SHP77 (cell line): ENCODE measurements around the gene BABAM2.
A peak's percentile ranks its signal among the peaks of the same experiment; 100 is the strongest.
"Not testable (repeated sequence)": the region's sequence is repeated elsewhere in the genome, so short reads cannot be mapped to it uniquely, and the experiment has no call there.

ENCODE experiments used
- DNase-seq, 2 experiments: peaks; one replicate each; lab custom pipeline; 2025; lab: John Stamatoyannopoulos, UW

BABAM2 gene

DNA sequence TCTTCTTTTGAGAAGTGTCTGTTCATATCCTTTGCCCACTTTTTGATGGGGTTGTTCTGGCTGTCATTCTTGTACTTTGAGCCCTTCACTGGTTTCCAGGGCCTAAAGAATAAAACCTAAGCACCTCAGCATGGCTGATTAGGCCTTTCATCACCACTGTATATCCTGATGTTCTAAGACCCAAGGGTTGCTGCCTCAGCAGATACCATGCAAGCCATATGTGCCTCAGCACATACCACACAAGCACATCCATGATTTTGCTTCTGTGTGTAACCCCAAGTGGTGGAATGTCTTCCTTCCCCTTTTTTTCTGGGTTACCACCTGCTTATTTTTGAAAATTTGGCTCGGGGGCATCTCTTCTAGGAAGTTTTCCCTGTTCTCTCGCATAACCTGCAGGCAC is 11.7 kb upstream of the BABAM2 start:
- DNase-seq, result no peak

DNA sequence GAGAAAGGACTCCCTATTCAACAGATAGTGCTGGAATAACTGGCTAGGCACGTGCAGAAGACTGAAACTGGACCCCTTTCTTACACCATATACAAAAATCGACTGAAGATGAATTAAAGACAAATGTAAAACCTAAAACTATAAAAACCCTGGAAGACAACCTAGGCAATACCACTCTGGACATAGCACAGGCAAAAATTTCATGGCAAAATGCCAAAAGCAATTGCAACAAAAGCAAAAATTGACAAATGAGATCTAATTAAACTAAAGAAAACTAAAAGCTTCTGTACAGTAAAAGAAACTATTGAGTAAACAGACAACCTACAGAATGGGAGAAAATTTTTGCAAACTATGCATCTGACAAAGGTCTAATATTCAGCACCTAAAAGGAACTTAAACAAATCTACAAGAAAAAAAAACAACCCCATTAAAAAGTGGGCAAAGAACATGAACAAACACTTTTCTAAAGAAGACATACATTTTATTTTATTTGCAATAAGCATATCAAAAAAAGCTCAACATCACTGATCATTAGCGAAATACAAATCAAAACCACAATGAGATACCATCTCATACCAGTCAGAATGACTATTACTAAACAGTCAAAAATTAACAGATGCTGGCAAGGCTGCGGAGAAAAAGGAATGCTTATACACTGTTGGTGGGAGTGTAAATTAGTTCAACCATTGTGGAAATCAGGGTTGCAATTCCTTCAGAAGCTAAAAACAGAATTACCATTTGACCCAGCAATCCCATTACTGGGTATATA is 8.5 kb upstream of the BABAM2 start:
- DNase-seq, result not testable (repeated sequence)

- DNase-seq, result not testable (repeated sequence)
Observed at GRCh38 chr2:27882584-27882922, 8.0 kb upstream of the BABAM2 start.

GRCh38 chr2:27884601-27885000 is 5.9 kb upstream of the BABAM2 start:
- DNase-seq, result no peak

- no peak for DNase-seq
Observed at GRCh38 chr2:27885234-27885633, 5.3 kb upstream of the BABAM2 start.

GRCh38 chr2:27885661-27886060 is 4.9 kb upstream of the BABAM2 start:
- DNase-seq, result no peak

GRCh38 chr2:27886322-27886721 is 4.2 kb upstream of the BABAM2 start:
- no peak for DNase-seq

- no peak for DNase-seq
Observed at GRCh38 chr2:27887111-27887510, 3.4 kb upstream of the BABAM2 start.

- no peak for DNase-seq
Observed at GRCh38 chr2:27887830-27888229, 2.7 kb upstream of the BABAM2 start.

DNA sequence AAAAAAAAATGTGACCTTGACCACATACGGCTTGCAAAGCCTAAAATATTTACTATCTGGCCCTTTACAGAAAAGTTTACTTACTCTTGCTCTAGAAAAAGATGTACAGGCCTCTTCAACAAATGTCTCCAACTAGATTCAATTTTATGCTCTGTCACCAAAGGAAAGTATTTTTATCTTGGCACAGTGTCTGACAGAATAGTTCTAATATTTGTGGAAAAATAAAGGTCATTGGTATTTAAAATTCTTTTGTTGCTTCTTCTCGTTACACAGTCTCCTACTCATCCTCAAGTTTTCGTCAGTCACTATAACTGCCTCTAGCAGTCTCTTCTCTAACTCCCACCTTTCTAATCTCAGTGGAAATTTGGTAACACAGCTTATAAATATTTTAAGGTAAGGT is 1.7 kb upstream of the BABAM2 start:
- no peak for DNase-seq

DNA sequence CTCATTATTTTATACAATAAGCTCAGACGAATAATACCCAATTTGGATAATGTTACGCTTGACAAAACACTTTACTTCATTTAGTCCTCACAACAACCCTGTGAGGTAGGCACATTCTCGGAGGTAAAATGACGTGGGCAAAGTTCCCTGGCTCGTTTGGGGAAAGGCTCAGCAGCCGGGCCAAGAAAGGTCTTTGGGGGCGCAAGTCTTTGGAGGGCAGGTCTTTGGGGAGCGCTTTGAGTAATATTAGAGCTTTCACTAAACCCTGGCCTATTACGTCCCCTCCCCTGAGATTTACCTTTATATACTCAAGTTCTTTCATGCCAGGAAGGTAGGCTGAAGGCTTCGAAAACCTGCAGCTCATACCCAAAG is 769 bp upstream of the BABAM2 start:
- DNase-seq, result no peak

DNA sequence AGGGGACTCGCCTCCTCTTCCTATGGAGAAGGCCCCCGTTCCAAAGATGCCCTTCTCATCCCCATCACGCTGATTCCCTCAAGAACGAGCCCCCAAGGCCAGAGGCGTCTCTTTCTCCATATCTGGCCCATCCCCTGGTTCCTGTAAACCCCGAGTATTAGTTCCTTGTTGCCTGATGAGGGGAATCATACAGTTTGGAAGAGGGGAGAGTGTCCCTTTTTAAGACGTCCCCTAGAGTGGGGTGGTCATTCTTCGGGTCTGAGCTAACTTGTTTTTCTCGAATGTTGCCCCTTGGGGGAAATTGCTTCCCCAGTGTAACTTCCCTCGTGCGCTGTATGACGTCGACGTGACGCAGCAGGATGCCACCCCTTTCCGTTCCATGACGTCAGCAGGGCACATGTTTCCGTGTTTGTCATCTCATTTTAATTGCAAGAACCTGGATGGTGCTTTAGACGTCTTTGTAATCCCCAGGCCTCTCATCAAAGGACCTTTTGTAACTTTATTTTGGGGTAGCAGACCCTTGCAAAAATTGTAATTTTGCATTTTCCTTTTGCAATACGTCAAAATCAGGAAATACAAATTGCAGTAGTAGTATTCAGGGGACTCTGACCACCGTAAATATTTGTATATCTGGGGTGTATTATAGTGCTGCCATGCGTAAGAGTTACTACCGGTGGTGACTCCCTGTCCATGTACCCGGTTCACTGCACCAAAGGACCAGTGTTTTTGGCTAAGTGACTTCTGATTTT is 569 bp downstream of the BABAM2 start:
- DNase-seq, result peak in 1 of 2 experiments; percentile 36

- DNase-seq, result no peak
Observed at GRCh38 chr2:27891673-27892105, 1.2 kb downstream of the BABAM2 start.

- DNase-seq, result no peak
Observed at GRCh38 chr2:27893006-27893405, 2.5 kb downstream of the BABAM2 start.

DNA sequence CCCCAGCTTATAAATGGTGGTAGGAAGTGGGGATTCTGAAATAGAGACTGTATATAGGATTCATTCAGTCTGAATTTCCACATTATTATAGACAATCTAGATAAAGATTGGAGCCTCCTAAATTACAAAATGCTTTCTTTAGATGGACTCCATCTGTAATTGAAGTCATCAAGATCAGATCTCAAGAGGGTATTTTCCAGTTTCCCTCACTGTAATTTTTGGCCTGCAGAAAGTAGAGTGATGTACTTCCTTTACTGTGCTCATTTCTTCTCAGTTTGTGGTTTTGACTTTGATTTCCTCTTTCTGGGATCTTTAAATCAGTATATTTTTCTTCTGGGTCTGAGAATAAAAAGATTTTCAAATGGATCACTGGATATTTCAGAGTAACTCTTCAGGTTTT is 7.2 kb downstream of the BABAM2 start:
- no peak for DNase-seq

GRCh38 chr2:27901234-27901633 is 10.7 kb downstream of the BABAM2 start:
- DNase-seq, result no peak

- no peak for DNase-seq
Observed at GRCh38 chr2:27902098-27902497, 11.6 kb downstream of the BABAM2 start.

- DNase-seq, result no peak
Observed at GRCh38 chr2:27903018-27903417, 12.5 kb downstream of the BABAM2 start.

- no peak for DNase-seq
Observed at GRCh38 chr2:27903649-27904404, 13.3 kb downstream of the BABAM2 start.

DNA sequence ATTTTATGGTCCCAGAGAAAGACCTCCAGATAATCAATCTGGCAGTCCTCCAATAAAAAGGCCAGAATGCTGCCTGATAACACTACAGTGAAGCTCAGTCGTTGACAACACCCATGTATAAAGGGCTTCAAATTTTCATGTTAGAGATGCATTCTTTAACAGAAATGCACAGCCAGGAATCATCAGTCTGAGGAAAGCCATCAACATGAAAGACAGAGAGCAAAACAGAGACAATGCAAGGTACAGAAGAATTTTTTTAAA is 13.8 kb downstream of the BABAM2 start:
- no peak for DNase-seq

GRCh38 chr2:27906074-27906473 is 15.5 kb downstream of the BABAM2 start:
- no peak for DNase-seq

GRCh38 chr2:27907547-27907946 is 17.0 kb downstream of the BABAM2 start:
- DNase-seq, result no peak

DNA sequence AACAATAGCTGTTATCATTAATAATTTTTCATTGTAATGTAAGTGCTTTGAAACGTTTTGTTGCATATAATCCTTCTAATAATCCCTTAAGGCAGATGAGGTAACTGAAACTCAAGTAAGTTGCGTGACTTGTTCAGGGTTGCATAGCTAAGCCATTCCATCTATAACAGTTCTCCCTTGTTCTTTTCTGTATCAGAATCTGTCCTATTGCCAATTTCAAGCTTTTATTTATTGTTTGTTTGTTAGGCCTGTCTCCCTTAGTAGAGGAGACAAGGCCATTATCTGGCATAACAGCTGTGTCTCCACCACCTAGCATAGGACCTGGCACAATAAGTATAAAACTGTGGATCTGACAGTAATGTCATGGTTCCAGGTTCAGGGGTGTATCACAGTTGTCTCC is 19.4 kb downstream of the BABAM2 start:
- DNase-seq, result no peak
